BLaER1 treated with 17β-estradiol and CSF1 and Interleukin-3, amounts not matched to agents 10 nM and 100 nM (cell line): ENCODE data around the gene HDAC10.

Source experiments
- H3K27ac ChIP-seq, 11 experiments: shearing (Covaris generic); formaldehyde crosslinking; 2 replicates each; pipeline ENCODE4 v1.8.1; 2022
- H3K27me3 ChIP-seq, 11 experiments: shearing (Covaris generic); formaldehyde crosslinking; 2 replicates each; pipeline ENCODE4 v1.8.1; 2022
- H3K36me3 ChIP-seq, 11 experiments: shearing (Covaris generic); formaldehyde crosslinking; 2 replicates each; pipeline ENCODE4 v1.8.1; 2022
- H3K4me1 ChIP-seq, 10 experiments: shearing (Covaris generic); formaldehyde crosslinking; 2 replicates each; pipeline ENCODE4 v1.8.1; 2022
- H3K4me2 ChIP-seq, 11 experiments: shearing (Covaris generic); formaldehyde crosslinking; 2 replicates each; pipeline ENCODE4 v1.8.1; 2022
- H3K4me3 ChIP-seq, 10 experiments: shearing (Covaris generic); formaldehyde crosslinking; 2 replicates each; pipeline ENCODE4 v1.8.1; 2022
- H3K9ac ChIP-seq, 11 experiments: shearing (Covaris generic); formaldehyde crosslinking; 2 replicates each; pipeline ENCODE4 v1.8.1; 2022
- H3K9me3 ChIP-seq, 11 experiments: shearing (Covaris generic); formaldehyde crosslinking; replicated peaks in 1 of 11; 2 replicates each; pipeline ENCODE4 v1.8.1; 2022
- H4K20me1 ChIP-seq, 11 experiments: shearing (Covaris generic); formaldehyde crosslinking; 2 replicates each; pipeline ENCODE4 v1.8.1; 2022
- Cebpa-rat ChIP-seq, 11 experiments: shearing (Covaris generic); IDR thresholded peaks; 2 replicates each; pipeline ENCODE4 v1.8.1; 2022

The HDAC10 gene

GRCh38 chr22:50215297-50216054 lies 35.6 kb downstream of the HDAC10 start:
- H3K9ac ChIP-seq, result no peak overlapping the region
- peaks cover 6 to 49% (median 41%) of the 10 kb centered on the region in 10 experiments; a peak in 18 of 20 replicates for H3K4me1 ChIP-seq
- no peaks in the 10 kb centered on the region for H3K9me3 ChIP-seq
- no peak overlapping the region for H3K4me2 ChIP-seq
- TF ChIP-seq Cebpa-rat (IDR thresholded peaks at IDR 0.05), result no peak
- no peak overlapping the region for H3K4me3 ChIP-seq
- 0 out of 22 replicates have a peak, but pooled peaks cover 0 to 5% (median 0%) of the 10 kb centered on the region in 11 experiments for H3K27me3 ChIP-seq
- H3K36me3 ChIP-seq, result peaks cover 84 to 99% (median 91%) of the 10 kb centered on the region in 11 experiments
- no peak overlapping the region for H3K27ac ChIP-seq
- peaks cover 95 to 100% (median 99%) of the 10 kb centered on the region in 11 experiments for H4K20me1 ChIP-seq

GRCh38 chr22:50213263-50213662 lies 37.8 kb downstream of the HDAC10 start:
- H3K27ac ChIP-seq, result no peak overlapping the region
- H4K20me1 ChIP-seq, result peaks cover 95 to 100% (median 99%) of the 10 kb centered on the region in 11 experiments
- H3K4me1 ChIP-seq, result peaks cover 0 to 49% (median 36%) of the 10 kb centered on the region in 10 experiments; a peak in 16 of 20 replicates
- H3K4me3 ChIP-seq, result no peak overlapping the region
- H3K36me3 ChIP-seq, result peaks cover 72 to 97% (median 81%) of the 10 kb centered on the region in 11 experiments
- H3K9ac ChIP-seq, result peak overlapping the region in 1 of 11 experiments; percentile 16; a peak in 1 of 22 replicates
- no peaks in the 10 kb centered on the region for H3K9me3 ChIP-seq
- 0 out of 22 replicates have a peak, but pooled peaks cover 0 to 5% (median 0%) of the 10 kb centered on the region in 11 experiments for H3K27me3 ChIP-seq
- no peak overlapping the region for H3K4me2 ChIP-seq
- TF ChIP-seq Cebpa-rat (IDR thresholded peaks at IDR 0.05), result no peak

- H3K36me3 ChIP-seq, result peaks cover 60 to 94% (median 71%) of the 10 kb centered on the region in 11 experiments
- peaks cover 16 to 49% (median 38%) of the 10 kb centered on the region in 10 experiments for H3K4me1 ChIP-seq
- TF ChIP-seq Cebpa-rat (IDR thresholded peaks at IDR 0.05), result no peak
- H3K4me3 ChIP-seq, result no peak overlapping the region
- H3K9me3 ChIP-seq, result no peaks in the 10 kb centered on the region
- H3K4me2 ChIP-seq, result no peak overlapping the region
- no peak overlapping the region for H3K9ac ChIP-seq
- no peak overlapping the region for H3K27ac ChIP-seq
- no peaks in the 10 kb centered on the region for H3K27me3 ChIP-seq
- peaks cover 95 to 100% (median 99%) of the 10 kb centered on the region in 11 experiments for H4K20me1 ChIP-seq
These were observed 39.9 kb downstream of the HDAC10 start for GRCh38 chr22:50211147-50211546.

- TF ChIP-seq Cebpa-rat (IDR thresholded peaks at IDR 0.05), result no peak
- Histone ChIP-seq H3K36me3 (peaks cover 60 to 94% (median 71%) of the 10 kb centered on the region in 11 experiments), H3K4me2 (peak overlapping the region in 2 of 11 experiments; percentile 16 to 96; a peak in 1 of 22 replicates), H3K9ac (no peak overlapping the region), H3K4me3 (no peak overlapping the region), H3K27ac (no peak overlapping the region), H4K20me1 (peaks cover 95 to 100% (median 99%) of the 10 kb centered on the region in 11 experiments), H3K4me1 (peaks cover 22 to 49% (median 43%) of the 10 kb centered on the region in 10 experiments), H3K9me3 (no peaks in the 10 kb centered on the region), H3K27me3 (no peaks in the 10 kb centered on the region)
These were observed 40.5 kb downstream of the HDAC10 start for GRCh38 chr22:50210378-50211139.

GRCh38 chr22:50209893-50210292 lies 41.2 kb downstream of the HDAC10 start:
- peaks cover 58 to 95% (median 70%) of the 10 kb centered on the region in 11 experiments for H3K36me3 ChIP-seq
- no peaks in the 10 kb centered on the region for H3K9me3 ChIP-seq
- no peak overlapping the region for H3K4me3 ChIP-seq
- H3K27me3 ChIP-seq, result no peaks in the 10 kb centered on the region
- H3K4me2 ChIP-seq, result peak overlapping the region in 7 of 11 experiments; percentile 23 to 96 (median 58); a peak in 11 of 22 replicates
- 0 out of 22 replicates have a peak overlapping the region, but pooled peaks of 1 of the 11 experiments have one; percentile 8 for H3K9ac ChIP-seq
- H4K20me1 ChIP-seq, result peaks cover 97 to 100% (median 100%) of the 10 kb centered on the region in 11 experiments
- TF ChIP-seq Cebpa-rat (IDR thresholded peaks at IDR 0.05), result no peak
- no peak overlapping the region for H3K27ac ChIP-seq
- H3K4me1 ChIP-seq, result peaks cover 29 to 55% (median 50%) of the 10 kb centered on the region in 10 experiments

- no peak for TF ChIP-seq Cebpa-rat (IDR thresholded peaks at IDR 0.05)
- Histone ChIP-seq H3K4me1 (peaks cover 35 to 62% (median 56%) of the 10 kb centered on the region in 10 experiments), H3K9me3 (no peaks in the 10 kb centered on the region), H3K4me3 (no peak overlapping the region), H3K27me3 (no peaks in the 10 kb centered on the region), H3K27ac (no peak overlapping the region), H3K4me2 (peak overlapping the region in 8 of 11 experiments; percentile 13 to 96 (median 48); a peak in 12 of 22 replicates), H3K36me3 (peaks cover 57 to 89% (median 66%) of the 10 kb centered on the region in 11 experiments), H3K9ac (peak overlapping the region in 2 of 11 experiments; percentile 8 to 31; a peak in 1 of 22 replicates), H4K20me1 (peaks cover 97 to 100% (median 100%) of the 10 kb centered on the region in 11 experiments)
These were observed 41.8 kb downstream of the HDAC10 start for GRCh38 chr22:50208939-50209892.

DNA sequence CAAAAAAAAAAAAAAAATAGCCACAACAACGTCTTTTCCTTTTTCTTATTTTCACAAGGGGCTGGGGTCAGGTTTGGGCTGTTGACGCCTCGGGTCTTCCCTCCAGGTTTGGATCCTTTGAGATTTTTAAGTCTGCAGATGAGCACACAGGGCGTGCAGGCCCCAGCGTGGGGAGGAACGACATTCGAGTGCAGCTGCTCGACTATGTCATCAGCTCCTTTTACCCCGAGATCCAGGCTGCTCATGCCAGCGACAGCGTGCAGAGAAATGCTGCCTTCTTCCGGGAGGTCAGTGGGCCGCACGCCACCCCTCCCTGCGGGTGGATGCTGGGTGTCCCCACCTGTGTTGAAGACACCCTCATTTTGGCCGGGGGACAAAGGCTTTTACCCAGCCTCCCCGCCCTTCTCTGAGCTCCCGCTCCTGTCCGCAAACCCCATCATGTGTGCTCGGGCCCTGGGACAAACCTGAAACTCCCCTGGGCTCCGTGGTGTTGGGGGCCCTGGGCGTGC lies 42.6 kb downstream of the HDAC10 start:
- H3K9me3 ChIP-seq, result peaks cover 0 to 1% (median 0%) of the 10 kb centered on the region in 11 experiments; a peak in 3 of 22 replicates
- peak overlapping the region in 4 of 11 experiments; percentile 58 to 96 (median 80); a peak in 6 of 22 replicates for H3K4me2 ChIP-seq
- peaks cover 43 to 69% (median 64%) of the 10 kb centered on the region in 10 experiments for H3K4me1 ChIP-seq
- no peak for TF ChIP-seq Cebpa-rat (IDR thresholded peaks at IDR 0.05)
- peak overlapping the region in 1 of 11 experiments; percentile 23; a peak in 2 of 22 replicates for H3K9ac ChIP-seq
- H4K20me1 ChIP-seq, result peaks cover 92 to 100% (median 97%) of the 10 kb centered on the region in 11 experiments
- H3K27ac ChIP-seq, result peak overlapping the region in 2 of 11 experiments; percentile 60 to 74; a peak in 3 of 22 replicates
- H3K27me3 ChIP-seq, result no peaks in the 10 kb centered on the region
- H3K36me3 ChIP-seq, result peaks cover 55 to 87% (median 63%) of the 10 kb centered on the region in 11 experiments
- no peak overlapping the region for H3K4me3 ChIP-seq
